GM13976 (cell line): ENCODE data around the gene CKM.

Source experiments
- DNase-seq: peaks from one replicate; pipeline ENCODE4 v3.0.0; 2012; ENCODE audit warnings: low spot score
- CTCF ChIP-seq: IDR thresholded peaks from 2 replicates; pipeline ENCODE4 v1.5.1; 2012; ENCODE audit warnings: borderline replicate concordance, mild to moderate bottlenecking; ENCODE audit not compliant: insufficient read depth; ENCODE audit errors: extremely low read depth, missing control alignments, control extremely low read depth
- in situ Hi-C: fragments of 300-500 bp; cut with MboI; formaldehyde crosslinking; loops from one replicate; pipeline ENCODE4 v1.12.0; 2022; ENCODE audit warnings: low sequenced_read_pairs, mixed read lengths, inconsistent platforms; ENCODE audit not compliant: unreplicated experiment

The CKM gene

DNA sequence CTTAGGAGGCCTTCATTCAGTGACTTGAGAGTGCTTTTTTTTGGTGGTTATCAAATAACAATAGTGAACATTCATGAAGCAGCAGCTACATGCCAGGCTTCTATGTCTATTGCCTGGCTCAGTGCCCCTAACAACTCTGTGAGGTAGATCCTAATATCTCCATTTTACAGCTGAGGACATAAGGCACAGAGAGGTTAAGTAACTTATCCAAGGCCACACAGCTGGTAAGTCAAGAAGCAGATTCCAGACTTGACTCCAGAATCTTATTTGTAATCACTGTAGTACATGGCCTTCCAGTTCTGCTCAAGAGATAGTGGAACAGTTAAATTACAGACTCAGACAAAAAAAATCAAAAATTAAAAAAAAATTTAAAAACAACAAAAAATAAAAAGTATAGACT, 26.8 kb downstream of the CKM start:
- DNase-seq = no peak
- in situ Hi-C loops = no loop called here
- TF ChIP-seq CTCF = no peak

DNA sequence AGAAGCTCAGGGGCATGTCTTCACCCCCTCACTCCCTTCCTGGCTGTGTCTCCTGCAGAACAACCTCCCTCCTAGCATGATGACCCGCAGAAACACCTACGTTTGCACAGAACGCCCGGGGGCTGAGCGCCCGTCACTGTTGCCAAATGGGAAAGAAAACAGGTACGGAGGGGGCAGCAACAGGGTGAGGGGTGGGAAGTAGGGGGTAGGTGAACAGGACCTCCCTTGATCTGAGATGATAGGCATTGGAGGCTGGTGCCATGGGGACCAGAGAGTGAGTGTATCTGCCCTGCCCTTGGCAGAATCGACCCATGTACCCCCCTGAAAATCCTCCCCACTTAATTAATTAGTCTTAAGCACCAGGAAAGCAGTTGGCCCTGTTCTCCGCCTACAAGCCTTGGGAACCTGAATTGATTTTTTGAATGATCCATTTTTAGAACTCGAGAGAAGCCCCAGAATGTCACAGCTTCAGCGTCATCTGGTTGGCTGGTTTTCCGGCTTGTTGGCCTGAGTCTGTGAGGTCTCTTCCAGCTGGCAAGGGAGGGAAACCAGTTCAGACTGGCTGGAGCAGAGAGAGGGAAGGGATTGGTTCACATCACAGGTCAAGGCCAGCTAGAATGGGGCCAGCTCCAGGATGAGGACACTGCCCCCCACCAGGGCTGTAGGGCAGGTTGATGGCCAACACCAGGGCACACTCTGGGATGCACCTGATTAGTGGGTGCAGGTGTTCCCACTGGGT, 28.2 kb downstream of the CKM start:
- in situ Hi-C loops = no loop called here
- no peak for DNase-seq
- TF ChIP-seq CTCF = no peak

GRCh38 chr19:45293682-45294081, 29.0 kb downstream of the CKM start:
- TF ChIP-seq CTCF = no peak
- in situ Hi-C loops = no loop called here
- no peak for DNase-seq

- in situ Hi-C loops = no loop called here
- DNase-seq = no peak
- TF ChIP-seq CTCF = no peak
These were observed 30.8 kb downstream of the CKM start for GRCh38 chr19:45291834-45292233.

GRCh38 chr19:45290381-45290931, 32.2 kb downstream of the CKM start:
- DNase-seq = no peak
- no peak for TF ChIP-seq CTCF
- in situ Hi-C loops = no loop called here

DNA sequence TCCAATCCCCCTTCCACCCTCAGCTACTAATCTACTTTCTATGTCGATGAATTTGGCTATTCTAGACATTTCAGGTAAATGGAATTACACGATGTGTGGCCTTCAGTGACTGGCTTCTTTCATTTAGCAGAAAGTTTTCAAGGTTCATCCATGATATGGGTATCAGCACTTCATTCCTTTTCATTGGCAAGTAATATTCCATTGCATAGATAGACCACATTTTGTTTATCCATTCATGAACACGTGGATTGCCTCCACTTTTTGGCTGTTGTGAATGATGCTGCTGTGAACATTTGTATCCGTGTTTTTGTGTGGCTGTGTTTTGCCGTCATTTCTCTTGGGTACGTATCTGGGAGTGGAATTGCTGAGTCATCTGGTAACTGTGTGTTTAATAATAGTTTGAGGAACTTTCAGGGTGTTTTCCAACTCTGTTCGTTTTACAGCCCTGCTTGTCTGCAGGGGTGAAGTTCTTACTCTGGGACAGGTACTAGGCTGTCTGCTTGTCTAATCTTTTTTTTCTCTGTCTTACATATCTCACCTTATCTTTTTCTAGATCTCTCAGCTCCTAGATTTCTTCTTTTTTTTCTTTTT, 39.1 kb downstream of the CKM start:
- TF ChIP-seq CTCF = no peak

More for the DNA sequence above, 39.1 kb downstream of the CKM start:
- DNase-seq = peak; percentile 55
- in situ Hi-C loops = no loop called here
